Measurements from ENCODE around the gene MMP7. TPM values are rescaled to one million over a fixed set of nuclear protein-coding genes. Genes with fewer than 3 reads are reported as not detected.

The MMP7 gene, protein sequence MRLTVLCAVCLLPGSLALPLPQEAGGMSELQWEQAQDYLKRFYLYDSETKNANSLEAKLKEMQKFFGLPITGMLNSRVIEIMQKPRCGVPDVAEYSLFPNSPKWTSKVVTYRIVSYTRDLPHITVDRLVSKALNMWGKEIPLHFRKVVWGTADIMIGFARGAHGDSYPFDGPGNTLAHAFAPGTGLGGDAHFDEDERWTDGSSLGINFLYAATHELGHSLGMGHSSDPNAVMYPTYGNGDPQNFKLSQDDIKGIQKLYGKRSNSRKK
- 1.9 and 5.0 TPM in 2 replicates for total RNA-seq
- 2.8 and 3.4 TPM in 2 replicates for polyA plus RNA-seq

DNA sequence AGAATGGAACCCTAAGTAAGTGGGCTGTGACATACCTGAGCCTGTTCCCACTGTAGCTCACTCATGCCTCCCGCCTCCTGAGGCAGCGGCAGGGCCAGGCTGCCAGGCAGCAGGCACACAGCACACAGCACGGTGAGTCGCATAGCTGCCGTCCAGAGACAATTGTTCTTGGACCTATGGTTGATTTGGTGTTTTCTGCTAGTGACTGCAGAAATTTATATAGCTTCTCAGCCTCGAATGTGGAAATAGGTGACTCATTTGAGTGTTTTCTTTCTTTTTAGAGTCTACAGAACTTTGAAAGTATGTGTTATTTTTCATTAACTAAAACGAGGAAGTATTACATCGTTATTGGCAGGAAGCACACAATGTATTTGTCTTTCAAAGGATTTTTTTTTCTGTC, at the start of gene MMP7:
Gene MMP7, minus strand, starts transcription at position 190 of the 400 bp plus-strand sequence. Its CDS starts 47 bp downstream, at position 143.
- WGBS (ENCODE audit: low lambda C conversion rate, missing lambda C conversion rate), result 71% methylated on average over 8 of the region's 8 CpGs
- Histone ChIP-seq H3K4me1 (ENCODE audit: insufficient read depth) (no peaks in the 10 kb centered on the region), H3K4me2 (peak within 1 kb of the TSS; percentile 34), H4K20me1 (ENCODE audit: insufficient read depth, poor library complexity, severe bottlenecking) (no peaks in the 10 kb centered on the region), H3K27ac (peak within 1 kb of the TSS; percentile 38), H3K36me3 (replicated peaks; ENCODE audit: insufficient read depth, low read depth) (no peaks in the 10 kb centered on the region), H2AFZ (no peak within 1 kb of the TSS), H3K4me3 (no peak within 1 kb of the TSS), H3K9me3 (ENCODE audit: low read depth) (no peaks in the 10 kb centered on the region), H3K79me2 (no peaks in the 10 kb centered on the region), H3K9me2 (replicated peaks; ENCODE audit: insufficient read depth) (no peaks in the 10 kb centered on the region), H3K27me3 (no peaks in the 10 kb centered on the region)
- TF ChIP-seq, protein P1, sequence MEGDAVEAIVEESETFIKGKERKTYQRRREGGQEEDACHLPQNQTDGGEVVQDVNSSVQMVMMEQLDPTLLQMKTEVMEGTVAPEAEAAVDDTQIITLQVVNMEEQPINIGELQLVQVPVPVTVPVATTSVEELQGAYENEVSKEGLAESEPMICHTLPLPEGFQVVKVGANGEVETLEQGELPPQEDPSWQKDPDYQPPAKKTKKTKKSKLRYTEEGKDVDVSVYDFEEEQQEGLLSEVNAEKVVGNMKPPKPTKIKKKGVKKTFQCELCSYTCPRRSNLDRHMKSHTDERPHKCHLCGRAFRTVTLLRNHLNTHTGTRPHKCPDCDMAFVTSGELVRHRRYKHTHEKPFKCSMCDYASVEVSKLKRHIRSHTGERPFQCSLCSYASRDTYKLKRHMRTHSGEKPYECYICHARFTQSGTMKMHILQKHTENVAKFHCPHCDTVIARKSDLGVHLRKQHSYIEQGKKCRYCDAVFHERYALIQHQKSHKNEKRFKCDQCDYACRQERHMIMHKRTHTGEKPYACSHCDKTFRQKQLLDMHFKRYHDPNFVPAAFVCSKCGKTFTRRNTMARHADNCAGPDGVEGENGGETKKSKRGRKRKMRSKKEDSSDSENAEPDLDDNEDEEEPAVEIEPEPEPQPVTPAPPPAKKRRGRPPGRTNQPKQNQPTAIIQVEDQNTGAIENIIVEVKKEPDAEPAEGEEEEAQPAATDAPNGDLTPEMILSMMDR (IDR thresholded peaks at IDR 0.05; ENCODE audit: poor library complexity), result no peak
- DNase-seq (ENCODE audit: low spot score), result peak; percentile 21

DNA sequence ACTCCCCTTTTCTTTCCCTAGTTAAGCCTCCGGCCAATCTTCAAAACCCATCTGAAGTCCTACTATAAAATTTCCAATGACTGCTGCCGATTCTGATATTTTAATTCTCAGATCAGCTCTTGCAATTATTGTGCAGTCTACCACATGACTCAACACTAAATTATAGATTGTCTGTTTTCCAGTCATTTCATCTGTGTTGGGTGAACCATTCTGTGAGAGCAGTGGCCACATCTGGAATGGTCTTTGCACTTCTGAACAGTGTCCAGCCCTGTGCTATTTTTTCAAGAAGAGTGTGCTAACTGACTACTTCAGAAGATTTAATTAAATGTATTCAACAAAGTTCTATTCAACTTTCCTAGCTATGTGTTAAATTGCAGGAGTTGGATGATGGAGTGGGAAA, 47.2 kb upstream of the MMP7 start:
- Histone ChIP-seq H2AFZ (no peak overlapping the region), H3K9me3 (ENCODE audit: low read depth) (no peaks in the 10 kb centered on the region), H3K4me1 (ENCODE audit: insufficient read depth) (no peaks in the 10 kb centered on the region), H3K79me2 (no peaks in the 10 kb centered on the region), H3K27ac (no peak overlapping the region), H4K20me1 (ENCODE audit: insufficient read depth, poor library complexity, severe bottlenecking) (no peaks in the 10 kb centered on the region), H3K4me2 (no peak overlapping the region), H3K27me3 (no peaks in the 10 kb centered on the region), H3K4me3 (no peak overlapping the region), H3K36me3 (replicated peaks; ENCODE audit: insufficient read depth, low read depth) (no peaks in the 10 kb centered on the region), H3K9me2 (replicated peaks; ENCODE audit: insufficient read depth) (no peaks in the 10 kb centered on the region)
- WGBS (ENCODE audit: low lambda C conversion rate, missing lambda C conversion rate), result 90% methylated on average over 2 of the region's 2 CpGs
- TF ChIP-seq, protein P1 (IDR thresholded peaks at IDR 0.05; ENCODE audit: poor library complexity), result no peak
- no peak for TF ChIP-seq EZH2 (IDR thresholded peaks at IDR 0.05; ENCODE audit: borderline replicate concordance)
- TF ChIP-seq EZH2phosphoT487 (IDR thresholded peaks at IDR 0.05; ENCODE audit: low read depth, severe bottlenecking, unreplicated experiment), result no peak
- DNase-seq (ENCODE audit: low spot score), result no peak

DNA sequence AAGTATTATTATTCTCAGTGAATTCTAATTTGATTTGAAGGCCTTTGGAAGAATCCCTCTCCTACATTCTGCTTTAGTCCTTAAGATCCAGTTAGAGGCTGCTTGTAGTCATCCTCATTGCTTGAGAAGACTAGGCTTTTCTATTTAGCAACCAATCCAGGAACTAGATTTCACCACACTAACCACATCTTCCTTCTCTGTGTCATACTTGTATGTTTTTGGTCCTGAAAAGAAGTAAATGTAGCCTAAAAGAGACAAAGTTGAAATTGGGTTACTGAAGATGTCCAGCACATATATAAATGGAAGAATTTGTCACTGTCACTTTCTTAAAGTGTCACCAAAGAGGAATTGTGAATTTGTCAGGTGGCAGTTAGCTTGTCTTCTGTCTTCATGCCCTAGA, 46.6 kb upstream of the MMP7 start:
- Histone ChIP-seq H3K9me2 (replicated peaks; ENCODE audit: insufficient read depth) (no peaks in the 10 kb centered on the region), H2AFZ (no peak overlapping the region), H3K4me1 (ENCODE audit: insufficient read depth) (no peaks in the 10 kb centered on the region), H3K36me3 (replicated peaks; ENCODE audit: insufficient read depth, low read depth) (no peaks in the 10 kb centered on the region), H4K20me1 (ENCODE audit: insufficient read depth, poor library complexity, severe bottlenecking) (no peaks in the 10 kb centered on the region), H3K4me2 (no peak overlapping the region), H3K27me3 (no peaks in the 10 kb centered on the region), H3K9me3 (ENCODE audit: low read depth) (no peaks in the 10 kb centered on the region), H3K4me3 (no peak overlapping the region), H3K27ac (no peak overlapping the region), H3K79me2 (no peaks in the 10 kb centered on the region)
- DNase-seq (ENCODE audit: low spot score), result no peak
- no peak for TF ChIP-seq EZH2phosphoT487 (IDR thresholded peaks at IDR 0.05; ENCODE audit: low read depth, severe bottlenecking, unreplicated experiment)

DNA sequence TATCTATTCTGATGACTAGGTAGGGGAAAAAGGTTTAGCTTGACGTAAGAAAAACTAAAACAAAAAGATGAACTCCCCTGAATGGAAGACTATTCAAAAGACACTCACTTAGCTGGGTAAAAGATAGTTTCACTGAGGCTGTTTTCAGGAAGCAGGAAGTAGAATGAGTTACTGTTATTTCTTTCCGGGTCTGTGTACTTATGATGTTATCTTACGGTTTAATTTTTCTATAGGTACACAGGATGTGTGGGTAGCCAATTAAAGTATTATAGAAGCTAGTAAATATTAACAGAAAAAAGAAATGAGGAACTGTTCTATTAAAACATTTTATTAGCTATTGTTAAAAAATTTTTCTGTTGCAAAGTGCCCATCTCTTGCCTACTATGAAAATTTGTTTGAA, 45.8 kb upstream of the MMP7 start:
- Histone ChIP-seq H2AFZ (no peak overlapping the region), H3K9me3 (ENCODE audit: low read depth) (no peaks in the 10 kb centered on the region), H3K27ac (no peak overlapping the region), H3K9me2 (replicated peaks; ENCODE audit: insufficient read depth) (no peaks in the 10 kb centered on the region), H3K36me3 (replicated peaks; ENCODE audit: insufficient read depth, low read depth) (no peaks in the 10 kb centered on the region), H3K4me2 (no peak overlapping the region), H3K4me1 (ENCODE audit: insufficient read depth) (no peaks in the 10 kb centered on the region), H4K20me1 (ENCODE audit: insufficient read depth, poor library complexity, severe bottlenecking) (no peaks in the 10 kb centered on the region), H3K27me3 (no peaks in the 10 kb centered on the region), H3K4me3 (no peak overlapping the region), H3K79me2 (no peaks in the 10 kb centered on the region)
- no peak for DNase-seq (ENCODE audit: low spot score)
- TF ChIP-seq EZH2phosphoT487 (IDR thresholded peaks at IDR 0.05; ENCODE audit: low read depth, severe bottlenecking, unreplicated experiment) (no peak), EZH2 (IDR thresholded peaks at IDR 0.05; ENCODE audit: borderline replicate concordance) (no peak)
- TF ChIP-seq, protein P1 (IDR thresholded peaks at IDR 0.05; ENCODE audit: poor library complexity), result no peak
- 70% methylated on average over 3 of the region's 3 CpGs for WGBS (ENCODE audit: low lambda C conversion rate, missing lambda C conversion rate)

Measured in hepatocyte (in vitro differentiated cells).